GM12865 (cell line): ENCODE measurements around the gene ILKAP.

Experiments
- DNase-seq: peaks from one replicate; pipeline ENCODE4 v3.0.0; 2010; ENCODE audit warnings: low read depth
- H3K4me3 ChIP-seq: 2 replicates; pipeline ENCODE4 v1.5.1; 2011; ENCODE audit warnings: mild to moderate bottlenecking, low read depth, low read length, control low read depth
- CTCF ChIP-seq: IDR thresholded peaks from 2 replicates; pipeline ENCODE4 v1.5.1; 2011; ENCODE audit warnings: low read length, control low read depth, low read depth, inconsistent platforms; ENCODE audit not compliant: insufficient read depth; ENCODE audit errors: missing control alignments

ILKAP gene

GRCh38 chr2:238164906-238165287 is 38.6 kb downstream of the ILKAP start:
- no peak for DNase-seq
- no peak overlapping the region for H3K4me3 ChIP-seq
- no peak for TF ChIP-seq CTCF

GRCh38 chr2:238163481-238164198 is 39.9 kb downstream of the ILKAP start:
- no peak for TF ChIP-seq CTCF
- no peak overlapping the region for H3K4me3 ChIP-seq
- DNase-seq: no peak

GRCh38 chr2:238162846-238163441 is 40.6 kb downstream of the ILKAP start:
- no peak overlapping the region for H3K4me3 ChIP-seq

GRCh38 chr2:238162251-238162845 is 41.1 kb downstream of the ILKAP start:
- no peak for TF ChIP-seq CTCF
- no peak overlapping the region for H3K4me3 ChIP-seq
- DNase-seq: no peak

More at GRCh38 chr2:238162846-238163441, 40.6 kb downstream of the ILKAP start:
- no peak for TF ChIP-seq CTCF
- no peak for DNase-seq

- no peak overlapping the region for H3K4me3 ChIP-seq
- DNase-seq: no peak
- no peak for TF ChIP-seq CTCF
Observed at GRCh38 chr2:238161291-238162051, 42.0 kb downstream of the ILKAP start.

- DNase-seq: peak; percentile 18
- H3K4me3 ChIP-seq: no peak overlapping the region
- peak; percentile 20 for TF ChIP-seq CTCF
Observed at GRCh38 chr2:238160206-238161129, 43.0 kb downstream of the ILKAP start.
